ENCODE data around the gene TP53RK. TPM values are rescaled to one million over a fixed set of nuclear protein-coding genes. Genes with fewer than 3 reads are reported as not detected.

The TP53RK gene
- polyA plus RNA-seq, 3 donors = 17.2 to 19.8 (median 18.6) TPM

DNA sequence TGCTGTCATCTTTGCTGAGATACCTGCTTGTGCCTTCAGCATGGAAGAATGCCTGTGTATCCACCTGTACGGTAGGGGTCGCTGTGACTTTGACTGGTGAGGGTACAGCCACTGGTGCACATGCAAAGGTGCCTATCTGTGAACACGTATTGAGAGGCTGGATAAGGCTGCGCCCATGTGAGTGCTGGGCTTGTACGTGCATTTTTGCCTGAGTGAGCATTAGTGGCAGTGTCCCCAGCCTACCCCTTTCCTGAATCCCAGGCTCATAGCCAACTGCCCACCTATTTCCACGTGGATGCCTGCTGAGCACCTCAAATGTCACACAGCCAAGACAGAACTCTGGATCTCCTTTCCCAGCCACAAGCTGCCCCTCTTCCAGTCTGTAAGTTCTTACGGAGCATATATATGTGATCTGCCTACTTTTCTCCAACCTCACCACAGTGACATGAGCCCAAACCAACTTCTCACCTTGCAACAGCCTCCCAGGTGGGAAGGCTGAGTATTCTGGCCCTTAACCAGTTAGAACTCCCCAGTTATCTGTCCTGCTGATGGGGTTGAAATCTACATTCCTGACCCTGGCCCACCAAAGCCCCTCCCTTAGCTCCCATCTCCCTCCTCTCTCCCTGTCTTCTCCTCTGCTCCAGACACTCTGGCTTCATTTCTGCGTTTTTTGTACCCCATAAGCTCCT lies 19.1 kb upstream of the TP53RK start:
- no peak for DNase-seq (ENCODE audit: low read depth in 3 of 3, low spot score in 2 of 3)

DNA sequence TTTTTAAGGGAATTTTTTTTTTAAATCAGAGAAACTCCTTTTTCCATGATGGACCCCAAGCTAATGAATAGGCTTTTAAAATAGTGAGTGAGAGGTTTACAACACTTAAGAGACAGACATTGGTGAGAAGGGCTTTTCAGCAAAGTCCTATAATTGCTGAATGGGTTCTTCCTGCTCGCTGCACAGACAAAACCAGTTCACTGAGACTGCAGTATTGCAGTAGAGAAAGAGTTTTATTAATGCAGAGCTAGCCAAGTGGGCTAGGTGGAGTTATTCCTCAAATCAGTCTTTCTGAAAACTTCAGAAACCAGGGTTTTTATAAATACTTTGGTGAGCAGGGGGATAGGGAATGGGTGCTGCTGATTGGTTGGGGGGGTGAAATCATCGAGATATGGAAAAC lies 17.0 kb upstream of the TP53RK start:
- DNase-seq (ENCODE audit: low read depth in 3 of 3, low spot score in 2 of 3) = no peak

DNA sequence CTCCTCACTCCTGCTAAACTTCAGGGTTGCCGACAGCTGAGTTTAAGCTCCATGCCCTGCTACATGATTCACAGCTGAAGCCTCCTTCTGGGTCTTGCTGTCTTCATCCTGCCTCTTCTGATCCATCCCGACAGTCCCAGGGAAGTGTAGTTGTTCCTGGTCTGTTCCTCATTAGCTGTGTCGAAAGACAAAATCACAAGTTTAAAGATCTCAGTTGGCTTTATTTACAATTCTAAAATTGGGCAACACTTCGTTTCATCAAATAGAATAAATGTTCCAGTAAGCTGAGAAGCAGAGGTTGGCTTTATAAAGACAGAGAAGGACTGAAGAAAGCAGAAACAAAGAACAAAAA lies 16.1 kb upstream of the TP53RK start:
- DNase-seq (ENCODE audit: low read depth in 3 of 3, low spot score in 2 of 3) = no peak

DNA sequence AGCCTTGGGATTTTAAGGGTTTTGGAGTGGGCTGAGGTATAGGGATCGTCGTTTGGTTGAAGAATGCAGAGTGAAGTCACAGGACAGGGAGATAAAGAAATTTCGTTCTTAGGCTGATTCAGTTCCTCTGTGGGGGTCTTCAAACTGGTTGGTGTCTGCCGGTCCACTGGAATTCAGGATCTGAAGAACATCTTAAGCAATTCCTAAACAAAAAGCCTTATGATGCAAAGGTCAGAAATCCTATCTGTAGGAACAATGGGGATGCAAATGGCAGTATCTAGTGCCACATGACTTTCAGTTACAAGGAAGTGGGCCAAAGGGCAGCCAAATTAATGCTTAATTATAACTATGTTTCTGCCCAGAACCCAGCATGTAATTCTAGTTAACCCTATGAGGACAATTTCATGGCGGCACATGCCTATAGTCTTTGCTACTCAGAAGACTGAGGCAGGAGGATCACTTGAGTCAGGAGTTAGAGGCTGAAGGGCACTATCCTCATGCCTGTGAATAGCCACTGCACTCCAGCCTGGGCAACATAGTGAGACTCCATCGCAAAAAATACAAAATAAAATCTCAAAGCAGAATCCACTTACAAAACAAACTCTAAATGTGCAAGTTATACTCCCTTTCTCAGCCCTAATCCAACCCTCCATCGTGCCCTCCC lies 15.6 kb upstream of the TP53RK start:
- no peak for DNase-seq (ENCODE audit: low read depth in 3 of 3, low spot score in 2 of 3)

GRCh38 chr20:46703435-46703834 lies 14.2 kb upstream of the TP53RK start:
- DNase-seq (ENCODE audit: low read depth in 3 of 3, low spot score in 2 of 3) = no peak

GRCh38 chr20:46702447-46703203 lies 13.4 kb upstream of the TP53RK start:
- no peak for DNase-seq (ENCODE audit: low read depth in 3 of 3, low spot score in 2 of 3)

DNA sequence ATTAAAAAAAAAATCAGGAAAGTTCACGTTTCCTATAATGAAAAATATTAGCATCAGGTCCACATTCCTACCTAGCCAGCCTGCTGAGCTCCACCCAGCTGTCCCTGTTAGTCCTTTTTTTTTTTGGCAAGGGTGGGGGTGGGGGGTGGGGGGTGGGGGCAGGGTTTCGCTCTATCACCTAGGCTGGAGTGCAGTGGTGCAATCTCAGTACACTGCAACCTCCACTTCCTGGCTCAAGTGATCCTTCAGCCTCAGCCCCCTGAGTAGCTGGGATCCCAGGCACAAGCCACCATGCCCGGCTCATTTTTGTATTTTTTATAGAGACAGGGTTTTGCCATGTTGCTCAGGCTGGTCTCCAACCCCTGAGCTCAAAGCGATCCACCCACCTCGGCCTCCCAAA lies 12.7 kb upstream of the TP53RK start:
- no peak for DNase-seq (ENCODE audit: low read depth in 3 of 3, low spot score in 2 of 3)

- no peak for DNase-seq (ENCODE audit: low read depth in 3 of 3, low spot score in 2 of 3)
Observed at GRCh38 chr20:46701556-46701955, 12.3 kb upstream of the TP53RK start.

- no peak for DNase-seq (ENCODE audit: low read depth in 3 of 3, low spot score in 2 of 3)
Observed at GRCh38 chr20:46701057-46701456, 11.8 kb upstream of the TP53RK start.

GRCh38 chr20:46700481-46700880 lies 11.2 kb upstream of the TP53RK start:
- no peak for DNase-seq (ENCODE audit: low read depth in 3 of 3, low spot score in 2 of 3)

- no peak for DNase-seq (ENCODE audit: low read depth in 3 of 3, low spot score in 2 of 3)
Observed at GRCh38 chr20:46699651-46700359, 10.6 kb upstream of the TP53RK start.

DNA sequence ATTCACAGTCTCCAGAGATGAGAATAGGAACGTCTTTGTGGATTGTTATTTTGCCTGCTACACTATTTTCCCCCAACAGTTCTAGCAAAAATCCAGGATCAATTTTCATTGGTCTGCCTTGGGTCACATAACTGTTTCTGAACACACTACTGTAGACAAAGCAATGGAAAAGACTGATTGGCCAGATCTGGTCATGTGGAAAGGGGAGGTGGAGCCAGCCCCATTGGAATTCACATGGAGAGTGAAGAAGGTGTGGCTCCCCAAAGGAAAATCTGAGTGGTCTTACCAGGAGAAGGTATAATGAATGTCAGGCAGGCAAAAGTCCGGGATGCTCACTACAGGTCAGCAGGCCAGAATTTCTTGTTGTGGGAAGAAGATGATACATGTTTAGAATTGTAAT lies 9.5 kb upstream of the TP53RK start:
- DNase-seq (ENCODE audit: low read depth in 3 of 3, low spot score in 2 of 3) = no peak

GRCh38 chr20:46696791-46697279 lies 7.6 kb upstream of the TP53RK start:
- no peak for DNase-seq (ENCODE audit: low read depth in 3 of 3, low spot score in 2 of 3)

DNA sequence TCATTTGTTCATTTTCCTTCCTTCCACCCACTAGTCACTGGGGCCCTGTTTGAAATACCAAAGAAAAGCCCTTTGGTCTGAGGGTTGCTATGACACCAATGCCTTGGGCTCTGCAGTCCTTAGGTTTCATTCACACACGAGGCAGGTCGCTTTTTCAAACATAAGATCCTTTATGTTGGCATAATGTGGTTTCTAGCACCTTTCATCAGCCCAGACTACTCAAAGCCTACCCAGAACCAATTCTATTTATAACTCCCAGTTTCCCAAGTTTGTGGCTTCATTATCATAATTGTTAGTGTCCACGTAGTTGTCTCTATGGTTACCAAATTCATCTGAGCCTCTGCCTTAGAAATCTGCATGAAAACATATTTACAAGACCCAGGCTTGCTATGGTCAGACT lies 6.6 kb upstream of the TP53RK start:
- DNase-seq (ENCODE audit: low read depth in 3 of 3, low spot score in 2 of 3) = no peak

DNA sequence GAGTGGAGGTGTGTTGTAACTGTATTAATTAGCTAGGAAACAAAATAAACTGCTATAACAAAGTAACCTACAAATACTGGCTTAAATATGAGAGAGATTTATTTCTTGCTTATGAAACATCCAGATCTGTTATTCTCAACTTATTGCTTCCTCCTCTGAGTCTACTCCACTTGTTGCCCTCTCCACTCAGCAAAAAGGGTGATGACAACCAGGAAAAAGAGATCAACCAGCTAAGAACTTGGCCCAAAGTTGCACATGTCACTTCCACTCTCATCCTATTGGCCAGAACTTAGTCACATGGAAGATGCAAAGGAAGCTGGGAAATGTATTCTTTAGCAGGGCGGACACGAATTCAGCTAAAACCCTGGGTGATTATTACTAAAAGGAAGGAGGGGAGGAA lies 5.2 kb upstream of the TP53RK start:
- DNase-seq (ENCODE audit: low read depth in 3 of 3, low spot score in 2 of 3) = no peak

- DNase-seq (ENCODE audit: low read depth in 3 of 3, low spot score in 2 of 3) = no peak
Observed at GRCh38 chr20:46691196-46691595, 2.0 kb upstream of the TP53RK start.

- no peak for DNase-seq (ENCODE audit: low read depth in 3 of 3, low spot score in 2 of 3)
Observed at GRCh38 chr20:46690219-46691106, 1.2 kb upstream of the TP53RK start.

DNA sequence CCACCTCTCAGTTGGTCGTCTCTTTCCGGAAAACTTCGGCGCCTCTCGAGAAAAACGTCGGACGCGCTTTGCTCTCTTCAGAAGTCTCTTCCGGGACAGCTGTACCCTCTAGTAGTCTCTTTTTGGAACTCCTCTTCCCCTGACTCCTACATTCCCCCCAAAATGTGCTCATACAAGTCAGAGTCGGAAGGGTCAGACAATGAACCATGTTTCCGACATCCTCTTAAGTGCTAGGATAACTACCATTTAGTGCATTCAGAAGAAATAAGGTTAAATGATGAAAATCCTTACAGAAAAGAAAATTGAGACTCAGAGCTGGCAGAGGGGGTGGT lies 476 bp upstream of the TP53RK start:
- no peak for DNase-seq (ENCODE audit: low read depth in 3 of 3, low spot score in 2 of 3)

- peak in 1 of 3 donors; percentile 27 for DNase-seq (ENCODE audit: low read depth in 3 of 3, low spot score in 2 of 3)
Observed at GRCh38 chr20:46688151-46689081, 828 bp downstream of the TP53RK start.
